Activated CD4-positive, alpha-beta T cell treated with anti-CD3 and anti-CD28 coated beads for 4 hours (primary cell): ENCODE data around the gene RPLP1.
A peak's percentile ranks its signal among the peaks of the same experiment; 100 is the strongest.
"Not testable (repeated sequence)": the region's sequence is repeated elsewhere in the genome, so short reads cannot be mapped to it uniquely, and the experiment has no call there.

Source experiments
- DNase-seq, 2 donors: peaks; one replicate each; pipeline ENCODE4 v3.0.0-alpha.2; 2020

Gene RPLP1

DNA sequence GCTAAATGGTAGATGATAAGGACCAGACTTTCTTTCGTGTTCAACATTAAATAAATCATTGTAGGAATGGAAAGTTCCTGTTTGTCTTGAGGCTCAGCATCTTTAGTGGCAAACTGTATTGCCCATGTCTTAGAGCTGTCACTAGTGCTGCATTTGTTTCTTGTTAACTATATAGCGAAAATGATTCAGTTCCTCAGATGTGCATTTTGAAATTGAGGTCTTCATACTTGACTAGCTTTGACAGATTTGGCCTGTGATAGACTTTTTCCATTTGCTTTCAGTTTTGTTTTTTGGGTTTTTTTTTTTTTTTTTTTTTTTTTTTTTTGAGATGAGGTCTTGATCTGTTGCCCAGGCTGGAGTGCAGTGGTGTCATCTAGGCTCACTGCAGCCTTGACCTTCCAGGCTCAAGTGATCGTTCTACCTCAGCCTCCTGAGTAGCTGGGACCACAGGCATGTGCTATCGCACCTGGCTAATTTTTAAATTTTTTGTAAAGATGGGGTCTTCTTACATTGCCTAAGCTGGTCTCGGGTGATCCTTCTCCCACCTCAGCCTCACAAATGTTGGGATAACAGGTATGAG, 9.5 kb upstream of the RPLP1 start:
- no peak for DNase-seq

- no peak for DNase-seq
These were observed 7.9 kb upstream of the RPLP1 start for GRCh38 chr15:69444686-69445085.

DNA sequence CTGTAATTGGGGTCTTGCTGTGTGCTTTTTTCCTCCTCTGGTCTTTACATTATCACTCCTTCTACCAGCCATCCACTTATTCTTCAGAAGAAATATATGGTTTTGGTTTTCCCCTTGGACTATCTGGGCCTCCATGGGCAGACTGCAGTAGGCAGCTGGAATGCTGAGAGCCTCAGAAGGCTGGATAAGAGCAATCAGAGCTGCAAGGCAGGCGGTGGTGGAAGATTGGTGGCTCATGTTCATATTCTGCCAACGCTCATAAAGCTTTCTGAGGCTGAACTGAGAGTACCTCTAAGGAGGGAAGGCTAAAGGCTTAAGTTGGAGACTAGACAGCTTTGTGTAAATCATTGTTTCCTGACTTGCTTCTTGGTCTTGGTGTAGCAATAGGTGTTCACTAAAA, 5.7 kb upstream of the RPLP1 start:
- no peak for DNase-seq

DNA sequence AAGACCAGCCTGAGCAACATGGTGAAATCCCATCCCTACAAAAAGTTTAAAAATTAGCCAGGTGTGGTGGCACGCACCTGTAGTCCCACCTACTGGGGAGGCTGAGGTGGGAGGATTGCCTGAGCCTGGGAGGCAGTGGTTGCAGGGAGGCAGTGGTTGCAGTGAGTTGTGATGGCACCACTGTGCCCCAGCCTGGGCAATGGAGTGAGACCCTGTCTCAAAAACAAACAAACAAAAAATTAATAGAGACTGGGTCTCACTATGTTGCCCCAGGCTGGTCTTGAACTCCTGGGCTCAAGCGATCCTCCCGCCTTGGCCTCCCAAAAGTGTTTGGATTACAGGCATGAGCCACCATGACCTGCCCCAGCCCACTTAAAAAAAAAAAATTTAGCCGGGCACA, 2.4 kb upstream of the RPLP1 start:
- not testable (repeated sequence) for DNase-seq

GRCh38 chr15:69450968-69451695, 1.5 kb upstream of the RPLP1 start:
- DNase-seq: no peak

DNA sequence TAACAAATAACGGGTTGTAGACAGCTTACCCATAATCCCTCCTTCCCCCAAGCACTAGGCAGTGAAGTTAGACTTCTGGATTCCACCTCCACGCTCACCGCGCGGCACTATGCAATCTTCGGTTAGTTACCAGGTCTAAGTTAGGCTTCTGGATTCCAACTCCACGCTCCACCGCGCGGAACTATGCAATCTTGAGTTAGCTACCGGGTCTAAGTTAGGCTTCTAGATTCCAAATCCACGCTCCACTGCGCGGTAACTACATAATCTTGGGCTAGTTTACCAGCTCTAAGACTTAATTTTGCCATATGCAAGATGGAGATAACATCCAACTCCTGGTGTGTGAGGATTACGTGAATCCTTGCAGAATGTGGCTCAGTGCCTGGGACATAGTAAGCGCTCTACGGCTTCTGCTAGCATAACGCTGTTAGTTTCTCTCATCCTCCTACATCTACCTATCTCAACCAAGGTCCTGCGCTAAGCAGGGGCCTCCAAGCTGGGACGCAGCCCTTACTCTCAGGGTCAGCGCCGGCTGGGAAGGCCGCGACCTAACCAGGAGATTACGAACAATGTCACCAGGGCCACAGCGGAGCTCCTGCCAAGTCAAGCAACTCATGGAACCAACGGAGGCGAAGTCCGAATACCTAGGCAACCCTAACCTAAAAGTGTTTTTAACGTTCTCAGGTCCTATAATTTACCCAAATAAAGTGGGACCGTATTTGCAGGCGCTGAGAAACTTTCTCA, 497 bp upstream of the RPLP1 start:
- DNase-seq: peak in 1 of 2 donors; percentile 17

DNA sequence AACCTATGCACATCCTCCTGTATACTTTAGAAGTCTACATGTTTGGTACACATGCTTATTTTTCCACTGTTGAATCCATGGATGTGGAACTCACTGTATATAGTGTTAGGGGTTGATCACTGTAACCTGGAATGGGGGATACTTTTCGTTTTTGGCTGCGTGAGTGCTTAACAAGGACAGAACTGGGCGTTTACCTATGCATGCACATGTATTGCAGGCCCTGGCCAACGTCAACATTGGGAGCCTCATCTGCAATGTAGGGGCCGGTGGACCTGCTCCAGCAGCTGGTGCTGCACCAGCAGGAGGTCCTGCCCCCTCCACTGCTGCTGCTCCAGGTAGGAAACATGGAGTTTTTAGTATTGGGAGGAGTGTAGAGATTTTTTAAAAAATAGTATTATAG, 2.3 kb downstream of the RPLP1 start:
- no peak for DNase-seq

DNA sequence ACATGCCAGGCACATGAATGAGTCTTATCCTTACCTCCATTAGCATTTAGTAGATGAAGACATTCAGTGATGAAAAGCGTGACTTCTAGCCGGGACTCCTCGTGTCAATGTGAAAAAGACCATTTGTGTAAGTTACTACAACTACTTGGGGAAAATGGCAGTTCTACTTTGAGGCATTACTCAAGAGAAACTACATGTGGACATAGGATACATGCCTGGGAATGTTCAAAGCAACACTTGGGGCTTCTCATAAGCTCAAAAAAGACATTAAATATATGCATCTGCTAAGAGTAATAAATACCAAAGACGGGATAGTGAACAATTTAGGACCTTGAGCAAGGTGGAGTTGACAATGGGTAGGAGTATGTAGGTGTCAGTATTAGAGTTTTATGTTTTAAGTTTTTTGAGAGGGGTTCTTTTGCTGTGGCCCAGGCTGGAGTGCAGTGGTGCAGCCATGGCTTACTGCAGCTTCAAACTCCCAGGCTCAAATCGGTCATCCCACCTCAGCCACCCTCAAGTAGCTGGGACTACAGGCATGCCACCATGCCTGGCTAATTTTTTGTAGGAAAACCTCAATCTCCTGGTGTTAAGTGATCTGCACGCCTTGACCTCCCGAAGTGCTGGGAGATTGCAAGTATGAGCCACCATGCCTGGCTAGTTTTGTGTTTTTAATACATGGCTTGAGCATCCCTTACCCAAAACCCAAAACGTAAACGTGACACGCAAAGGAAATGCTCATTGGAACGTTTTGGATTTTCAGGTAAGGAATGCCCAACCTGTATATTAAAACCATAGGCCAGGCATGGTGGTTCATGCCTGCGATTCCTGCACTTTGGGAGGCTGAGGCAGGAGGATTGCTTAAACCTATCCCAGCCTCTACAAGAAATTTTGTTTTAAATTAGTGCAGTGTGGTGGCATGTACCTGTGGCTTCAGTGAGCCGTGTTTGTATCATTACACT, 3.9 kb downstream of the RPLP1 start:
- DNase-seq: no peak

- no peak for DNase-seq
These were observed 5.0 kb downstream of the RPLP1 start for GRCh38 chr15:69457304-69458280.

DNA sequence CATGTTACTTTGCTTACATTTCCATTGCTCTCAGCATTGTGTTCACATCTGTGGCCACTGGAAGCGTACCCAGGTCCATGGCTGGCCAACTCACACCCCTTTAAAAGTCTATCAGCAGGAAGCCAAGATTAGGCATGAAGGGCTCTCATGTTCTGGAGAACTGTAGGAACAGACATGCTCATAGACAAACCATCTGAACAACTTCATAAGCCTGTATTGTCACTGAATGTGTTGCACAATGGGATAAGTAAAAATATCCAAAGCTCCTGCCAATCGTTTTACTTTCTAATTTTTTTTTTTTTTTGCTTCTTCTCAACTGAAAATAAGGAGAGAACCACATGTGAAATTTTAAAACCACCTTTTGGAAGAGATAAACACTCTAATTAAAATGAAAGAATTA, 6.4 kb downstream of the RPLP1 start:
- no peak for DNase-seq

DNA sequence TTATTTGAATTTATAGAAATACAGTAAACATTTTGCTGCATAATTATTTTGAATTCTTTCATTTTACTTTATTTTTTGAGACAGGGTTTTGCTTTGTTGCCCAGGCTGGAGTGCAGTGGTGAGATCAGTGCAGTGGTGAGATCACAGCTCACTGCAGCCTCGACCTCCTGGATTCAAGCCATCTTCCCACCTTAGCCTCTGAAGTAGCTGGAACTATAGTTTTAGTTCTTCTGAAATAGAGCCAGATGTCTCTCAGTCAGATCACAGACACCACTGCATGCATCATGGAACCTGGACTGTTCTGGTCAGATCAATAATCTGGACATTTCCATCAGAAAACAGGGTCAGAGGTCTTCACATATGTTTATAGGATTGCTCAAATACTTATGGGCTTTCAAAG, 7.9 kb downstream of the RPLP1 start:
- DNase-seq: no peak

GRCh38 chr15:69462030-69462492, 9.4 kb downstream of the RPLP1 start:
- DNase-seq: no peak

GRCh38 chr15:69462493-69463181, 10.0 kb downstream of the RPLP1 start:
- peak; percentile 91 to 93 for DNase-seq

- no peak for DNase-seq
These were observed 10.7 kb downstream of the RPLP1 start for GRCh38 chr15:69463182-69463756.

GRCh38 chr15:69465253-69465652, 12.6 kb downstream of the RPLP1 start:
- no peak for DNase-seq

DNA sequence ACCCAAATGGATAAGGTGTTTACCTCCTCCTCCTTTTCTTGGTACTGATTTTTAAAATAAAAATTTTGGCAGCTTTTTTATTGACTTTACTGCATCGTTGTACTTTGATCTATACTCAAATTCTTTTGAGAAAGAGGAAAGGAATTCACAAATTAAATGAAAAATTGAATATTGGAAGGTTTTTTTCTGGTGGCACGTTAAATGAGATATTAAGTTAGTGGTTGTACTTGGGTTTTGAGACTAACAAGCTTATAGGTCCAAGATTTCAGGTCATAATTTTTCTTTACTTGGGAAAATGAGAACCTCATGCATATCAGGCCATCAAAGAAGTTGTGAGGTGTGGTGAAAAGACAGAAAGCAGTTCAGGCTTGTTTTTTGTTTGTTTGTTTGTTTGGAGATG, 14.1 kb downstream of the RPLP1 start:
- no peak for DNase-seq

GRCh38 chr15:69467636-69468035, 15.0 kb downstream of the RPLP1 start:
- DNase-seq: no peak

- peak; percentile 79 to 82 for DNase-seq
These were observed 15.9 kb downstream of the RPLP1 start for GRCh38 chr15:69468241-69469121.

- no peak for DNase-seq
These were observed 17.0 kb downstream of the RPLP1 start for GRCh38 chr15:69469467-69470201.
